Stimulated activated CD8-positive, alpha-beta memory T cell treated with anti-CD3 and anti-CD28 coated beads, Interleukin-4, amount 100 ng/mL, for 1 hour (primary cell): ENCODE measurements around the gene APPBP2.
"Not testable (repeated sequence)": the region's sequence is repeated elsewhere in the genome, so short reads cannot be mapped to it uniquely, and the experiment has no call there.

Source experiments
- DNase-seq, 2 donors: peaks; one replicate each; pipeline ENCODE4 v3.0.0-alpha.2; 2020; ENCODE audit warnings: low read depth in 2 of 2, low spot score in 1 of 2

APPBP2 gene

DNA sequence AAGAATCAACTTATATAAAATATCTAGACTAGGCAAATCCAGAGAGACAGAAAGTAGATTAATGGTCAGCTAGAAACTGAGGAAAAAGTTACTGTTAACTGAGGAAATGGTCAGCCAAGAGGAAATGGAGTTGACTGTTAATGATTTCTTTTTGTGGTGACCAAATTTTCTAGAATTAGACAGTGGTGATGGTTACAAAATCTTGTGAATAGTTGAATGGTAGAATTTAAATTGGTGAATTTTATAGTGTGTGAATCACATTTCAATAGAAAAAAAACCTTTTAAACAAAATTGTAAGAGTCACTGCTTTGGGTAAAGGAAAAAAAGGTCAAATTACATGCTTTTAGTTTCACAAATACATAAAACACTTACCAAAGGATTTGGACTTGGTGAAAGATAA is 30.0 kb downstream of the APPBP2 start:
- no peak for DNase-seq

- DNase-seq, result no peak
Observed at GRCh38 chr17:60495260-60495659, 30.8 kb downstream of the APPBP2 start.

GRCh38 chr17:60493847-60494321 is 32.2 kb downstream of the APPBP2 start:
- DNase-seq, result no peak

DNA sequence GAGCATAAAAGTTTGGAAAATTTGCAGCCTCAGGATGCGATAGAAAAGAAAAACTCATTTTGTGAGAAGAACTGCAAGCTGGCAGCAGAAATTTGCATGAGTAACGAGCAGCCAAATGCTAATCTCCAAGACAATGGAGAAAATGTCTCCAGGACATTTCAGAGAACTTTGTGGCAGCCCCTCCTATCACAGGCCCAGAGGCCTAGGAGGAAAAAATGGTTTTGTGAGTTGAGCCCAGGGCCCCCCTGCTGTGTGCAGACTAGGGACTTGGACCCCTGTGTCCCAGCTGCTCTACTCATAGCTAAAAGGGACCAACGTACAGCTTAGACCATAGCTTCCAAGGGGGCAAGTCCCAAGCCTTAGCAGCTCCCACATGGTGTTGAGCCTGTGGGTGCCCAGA is 34.3 kb downstream of the APPBP2 start:
- DNase-seq, result no peak

- DNase-seq, result not testable (repeated sequence)
Observed at GRCh38 chr17:60490594-60490993, 35.4 kb downstream of the APPBP2 start.

- no peak for DNase-seq
Observed at GRCh38 chr17:60481604-60482003, 44.4 kb downstream of the APPBP2 start.

DNA sequence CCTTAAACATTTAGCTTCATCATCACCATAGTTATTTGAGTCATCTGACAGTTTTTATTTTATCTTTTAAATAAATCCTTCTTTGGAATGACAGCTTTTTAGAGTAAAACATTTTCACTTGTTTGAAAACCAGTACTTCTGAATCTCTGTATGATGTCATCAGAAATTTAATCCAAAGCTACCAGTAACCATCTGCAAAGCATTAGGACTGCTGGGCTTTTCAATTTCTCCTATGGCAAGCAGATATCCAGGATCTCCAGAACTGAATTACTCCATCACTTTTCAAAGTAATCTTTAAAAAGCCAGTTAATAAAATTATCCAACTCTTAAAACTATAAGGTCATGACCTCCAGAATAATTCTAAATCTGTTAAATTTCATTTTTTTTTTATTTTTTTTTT is 52.3 kb downstream of the APPBP2 start:
- DNase-seq, result no peak

DNA sequence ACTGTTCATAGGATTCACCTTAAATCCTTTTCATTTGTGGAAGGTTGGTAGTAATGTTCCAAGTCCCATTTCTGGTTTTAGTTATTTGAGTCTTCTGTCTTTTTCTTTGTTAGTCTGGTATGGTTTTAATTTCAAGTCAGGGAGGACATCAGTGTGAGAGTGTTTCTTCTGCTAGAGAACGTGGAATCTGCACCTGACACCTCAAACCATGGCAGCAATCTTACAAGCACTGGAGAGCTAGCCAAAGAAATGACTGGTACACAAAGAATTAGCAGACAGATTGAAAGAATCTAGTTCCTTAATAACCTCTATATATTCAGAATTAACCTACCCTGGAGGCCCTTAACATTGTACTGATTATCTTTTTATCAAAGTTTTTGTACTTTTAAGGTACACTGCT is 53.6 kb downstream of the APPBP2 start:
- no peak for DNase-seq

DNA sequence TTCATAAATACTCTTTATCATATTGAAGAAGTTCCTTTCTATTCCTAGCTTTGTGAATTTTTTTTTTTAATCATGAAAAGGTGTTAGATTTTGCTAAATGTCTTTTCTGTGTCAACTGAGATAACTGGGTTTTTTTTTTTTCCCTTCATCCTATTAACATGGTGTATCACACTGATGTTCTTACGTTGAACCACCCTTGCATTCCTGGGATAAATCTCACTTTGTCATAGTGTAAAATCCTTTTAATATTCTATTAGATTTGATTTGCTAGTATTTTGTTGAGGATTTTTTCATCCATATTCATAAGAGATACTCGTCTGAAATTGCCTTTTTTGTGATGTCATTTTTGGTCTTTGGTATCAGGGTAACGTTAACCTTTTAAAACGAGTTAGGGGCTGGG is 54.6 kb downstream of the APPBP2 start:
- no peak for DNase-seq

- DNase-seq, result no peak
Observed at GRCh38 chr17:60468371-60468770, 57.7 kb downstream of the APPBP2 start.

DNA sequence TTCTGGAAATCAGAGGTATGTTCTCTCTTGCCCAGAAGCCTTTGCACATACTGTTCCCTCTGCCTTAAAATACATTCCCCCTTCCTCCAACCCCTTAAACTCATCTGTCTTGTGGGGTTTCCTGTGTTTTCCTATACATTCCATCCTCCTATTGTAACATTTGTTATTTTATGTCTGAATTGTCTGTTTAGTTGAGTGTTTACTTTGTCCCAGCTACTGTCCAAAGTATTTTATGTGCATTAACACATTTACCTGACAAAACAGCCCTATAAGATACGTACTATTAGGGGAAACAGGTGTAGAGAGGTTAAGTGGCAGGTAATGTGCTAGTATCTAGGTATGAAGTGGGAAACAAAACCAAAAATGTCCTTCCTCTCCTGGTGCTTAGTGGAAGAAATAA is 61.7 kb downstream of the APPBP2 start:
- DNase-seq, result no peak

DNA sequence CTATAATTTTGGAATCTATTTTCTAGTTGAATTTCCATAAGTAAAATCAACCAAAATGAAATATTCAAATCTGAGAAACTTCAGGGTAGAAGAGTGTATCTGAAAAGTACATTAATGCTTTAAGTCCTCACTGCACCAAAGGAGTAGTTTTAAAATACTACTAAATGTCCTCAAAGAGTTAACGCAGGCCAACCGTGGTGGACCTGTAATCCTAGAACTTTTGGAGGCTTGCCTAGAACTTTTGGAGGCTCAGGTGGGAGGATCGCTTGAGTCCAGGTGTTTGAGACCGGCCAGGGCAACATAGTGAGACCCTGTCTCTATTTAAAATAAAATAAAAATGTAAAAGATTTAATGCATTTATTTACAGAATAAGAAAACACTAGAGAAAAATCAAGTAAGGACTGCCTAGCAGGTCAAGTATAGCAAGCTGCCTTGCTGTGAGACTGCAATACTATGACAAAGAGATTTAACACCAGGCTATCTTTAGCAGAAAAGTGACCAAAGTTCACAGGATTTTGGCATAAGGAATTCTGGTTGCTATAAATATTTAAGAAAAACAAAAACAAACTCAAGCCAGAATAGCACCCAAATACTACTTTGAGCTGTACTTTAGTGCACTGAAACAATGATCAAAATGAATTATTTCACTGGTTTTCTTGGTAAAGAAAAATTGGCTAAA is 62.7 kb downstream of the APPBP2 start:
- no peak for DNase-seq

- DNase-seq, result no peak
Observed at GRCh38 chr17:60461584-60461983, 64.5 kb downstream of the APPBP2 start.

DNA sequence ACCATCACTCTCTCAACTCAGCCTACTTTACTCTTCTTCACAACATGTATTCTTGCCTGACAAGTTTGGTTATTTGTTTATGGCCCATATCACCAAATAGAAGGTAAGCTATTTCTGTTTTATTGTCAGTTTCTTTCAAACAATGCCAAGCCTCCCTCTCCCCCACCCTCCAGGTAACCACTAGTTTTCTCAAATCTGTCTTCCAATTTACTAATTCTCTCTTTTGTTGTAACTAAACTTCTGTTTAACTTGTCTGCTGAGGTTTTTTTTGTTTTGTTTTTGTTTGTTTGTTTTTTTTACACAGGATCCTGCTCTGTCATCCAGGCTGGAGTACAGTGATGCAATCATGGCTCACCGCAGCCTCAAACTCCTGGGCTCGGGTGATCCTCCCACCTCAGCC is 68.9 kb downstream of the APPBP2 start:
- DNase-seq, result no peak

GRCh38 chr17:60455378-60455777 is 70.7 kb downstream of the APPBP2 start:
- DNase-seq, result no peak

- DNase-seq, result no peak
Observed at GRCh38 chr17:60451965-60452364, 74.1 kb downstream of the APPBP2 start.

GRCh38 chr17:60451071-60451470 is 75.0 kb downstream of the APPBP2 start:
- no peak for DNase-seq

GRCh38 chr17:60447375-60447774 is 78.7 kb downstream of the APPBP2 start:
- no peak for DNase-seq

DNA sequence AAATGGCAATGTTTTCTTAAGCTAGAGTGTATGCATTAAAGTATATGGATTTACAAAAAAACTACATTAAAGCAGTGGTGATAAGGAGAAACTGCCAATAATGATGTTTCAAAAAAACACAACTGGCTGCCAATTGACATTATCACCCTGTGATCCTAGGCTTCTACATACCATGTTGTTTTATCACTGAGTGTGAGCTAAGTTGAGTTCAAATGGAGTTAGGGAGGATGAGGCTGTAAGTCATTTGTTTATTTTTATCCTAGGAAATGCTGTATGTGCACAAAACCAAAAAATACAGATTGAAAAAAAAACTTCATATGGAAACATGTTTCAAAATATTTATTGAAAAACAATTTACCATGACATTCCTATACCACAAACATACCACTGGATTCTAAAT is 80.9 kb downstream of the APPBP2 start:
- DNase-seq, result no peak

- no peak for DNase-seq
Observed at GRCh38 chr17:60443713-60444112, 82.3 kb downstream of the APPBP2 start.

- no peak for DNase-seq
Observed at GRCh38 chr17:60442271-60443173, 83.5 kb downstream of the APPBP2 start.

DNA sequence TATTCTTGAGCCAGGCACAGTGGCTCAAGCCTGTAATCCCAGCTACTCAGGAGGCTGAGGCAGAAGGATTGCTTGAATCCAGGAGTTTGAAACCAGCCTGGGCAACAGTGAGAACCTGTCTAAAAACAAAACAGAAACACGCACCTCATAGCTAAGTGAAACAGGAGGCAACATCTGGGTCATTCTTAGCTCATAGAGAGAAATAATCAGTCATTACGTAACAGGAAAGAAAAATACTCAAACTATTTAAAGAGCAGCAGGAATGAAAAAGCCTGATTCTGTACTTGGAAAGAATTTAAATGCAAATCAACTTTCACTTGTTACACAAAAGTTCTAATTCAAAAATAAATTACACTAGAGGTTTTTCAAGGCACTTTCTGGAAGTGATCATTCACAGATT is 86.5 kb downstream of the APPBP2 start:
- DNase-seq, result no peak
